IMR-90 (cell line): ENCODE results near the gene MISP3. TPM values are rescaled to one million over a fixed set of nuclear protein-coding genes. Genes with fewer than 3 reads are reported as not detected.

Experiments
- ATAC-seq: fragments of 200-7000 bp; cut with Tn5 transposase; 2 replicates; pipeline ENCODE4 v1.9.1; 2020; ENCODE audit warnings: low read depth, mild to moderate bottlenecking, moderate library complexity
- BruUV-seq: library from RNA; stranded (reverse); fragments of 400-500 nt; replicated peaks from 2 replicates; lab custom pipeline; 2021; lab: Mats Ljungman, UMichigan
- CTCF ChIA-PET: fragments of 300-600 bp; formaldehyde crosslinking; extraction: SDS; loops from one replicate; lab custom pipeline; 2021; ENCODE audit warnings: antibody characterized with exemption; lab: Yijun Ruan, JAX
- POLR2A ChIA-PET: fragments of 300-600 bp; sonication (Branson Sonifier 250); formaldehyde crosslinking; loops from one replicate; lab custom pipeline; 2022; ENCODE audit warnings: antibody characterized with exemption; ENCODE audit not compliant: unreplicated experiment; lab: Charles Lee
- DNase-seq: peaks from one replicate; pipeline ENCODE4 v3.0.0; 2013
- H2AFZ ChIP-seq: replicated peaks from 2 replicates; pipeline ENCODE3; 2013; ENCODE audit warnings: low read length, mild to moderate bottlenecking; ENCODE audit not compliant: poor library complexity
- H2AK5ac ChIP-seq: 2 replicates; pipeline ENCODE4 v1.6.1; 2013; ENCODE audit warnings: low read depth, low read length, inconsistent platforms
- H2AK9ac ChIP-seq: replicated peaks from 2 replicates; pipeline ENCODE3; 2013; ENCODE audit warnings: mild to moderate bottlenecking, low read depth, low read length, moderate library complexity; ENCODE audit not compliant: poor library complexity
- H2BK120ac ChIP-seq: 2 replicates; pipeline ENCODE4 v1.6.1; 2013; ENCODE audit warnings: low read depth, low read length, inconsistent platforms
- H2BK15ac ChIP-seq: 3 replicates; pipeline ENCODE4 v1.6.1; 2013; ENCODE audit warnings: low read depth, low read length, inconsistent platforms
- H2BK20ac ChIP-seq: 2 replicates; pipeline ENCODE4 v1.6.1; 2013; ENCODE audit warnings: low read depth, mild to moderate bottlenecking, inconsistent platforms, low read length, moderate library complexity
- H2BK5ac ChIP-seq: 2 replicates; pipeline ENCODE4 v1.6.1; 2013; ENCODE audit warnings: mild to moderate bottlenecking, low read depth, low read length, inconsistent platforms; ENCODE audit not compliant: poor library complexity, severe bottlenecking
- H3K14ac ChIP-seq: replicated peaks from 2 replicates; pipeline ENCODE4 v1.6.1; 2013; ENCODE audit warnings: low read depth, low read length, inconsistent platforms
- H3K18ac ChIP-seq: 2 replicates; pipeline ENCODE4 v1.6.1; 2013; ENCODE audit warnings: low read depth, low read length, control low read depth
- H3K23ac ChIP-seq: 2 replicates; pipeline ENCODE4 v1.6.1; 2013; ENCODE audit warnings: low read depth, low read length, inconsistent platforms
- H3K27ac ChIP-seq: 2 replicates; pipeline ENCODE4 v1.5.1; 2013; ENCODE audit warnings: mild to moderate bottlenecking, control low read depth, low read length; ENCODE audit not compliant: insufficient read depth
- H3K27me3 ChIP-seq: 2 replicates; pipeline ENCODE4 v1.6.1; 2013; ENCODE audit warnings: low read length; ENCODE audit not compliant: control insufficient read depth, insufficient read depth
- H3K36me3 ChIP-seq: 2 replicates; pipeline ENCODE4 v1.6.1; 2013; ENCODE audit warnings: low read length, mixed read lengths; ENCODE audit not compliant: control insufficient read depth, insufficient read depth
- H3K4ac ChIP-seq: 2 replicates; pipeline ENCODE4 v1.6.1; 2013; ENCODE audit warnings: low read depth, low read length, inconsistent platforms
- H3K4me1 ChIP-seq: 2 replicates; pipeline ENCODE4 v1.6.1; 2013; ENCODE audit warnings: low read length, mixed read lengths; ENCODE audit not compliant: control insufficient read depth, insufficient read depth
- H3K4me2 ChIP-seq: 2 replicates; pipeline ENCODE4 v1.6.1; 2013; ENCODE audit warnings: low read depth, mild to moderate bottlenecking, control low read depth, low read length, moderate library complexity
- H3K4me3 ChIP-seq: 2 replicates; pipeline ENCODE4 v1.5.1; 2013; ENCODE audit warnings: low read depth, mild to moderate bottlenecking, control low read depth, low read length, moderate library complexity; ENCODE audit not compliant: insufficient read depth
- H3K56ac ChIP-seq: 2 replicates; pipeline ENCODE4 v1.6.1; 2013; ENCODE audit warnings: low read length, inconsistent platforms; ENCODE audit not compliant: insufficient read depth; ENCODE audit errors: extremely low read depth
- H3K79me1 ChIP-seq, 2 experiments: 2 replicates each; pipeline ENCODE4 v1.6.1; 2013; ENCODE audit warnings: low read length in 2 of 2, inconsistent platforms in 1 of 2, low read depth in 1 of 2
- H3K9ac ChIP-seq: 2 replicates; pipeline ENCODE4 v1.6.1; 2013; ENCODE audit warnings: low read depth, low read length, control low read depth
- H3K9me1 ChIP-seq: 2 replicates; pipeline ENCODE4 v1.6.1; 2013; ENCODE audit warnings: low read length, inconsistent platforms; ENCODE audit not compliant: insufficient read depth
- H3K9me3 ChIP-seq: 2 replicates; pipeline ENCODE4 v1.6.1; 2013; ENCODE audit warnings: low read length; ENCODE audit not compliant: control insufficient read depth, insufficient read depth
- H4K20me1 ChIP-seq: 2 replicates; pipeline ENCODE4 v1.6.1; 2013; ENCODE audit warnings: low read length, inconsistent platforms; ENCODE audit not compliant: insufficient read depth
- H4K5ac ChIP-seq: 2 replicates; pipeline ENCODE4 v1.6.1; 2013; ENCODE audit warnings: mild to moderate bottlenecking, low read depth, low read length, control low read depth
- H4K8ac ChIP-seq, 2 experiments: 2 replicates each; pipeline ENCODE4 v1.6.1; 2013; ENCODE audit warnings: low read depth in 2 of 2, low read length in 2 of 2, control low read depth in 1 of 2, inconsistent platforms in 1 of 2
- H4K91ac ChIP-seq: 2 replicates; pipeline ENCODE4 v1.6.1; 2013; ENCODE audit warnings: low read depth, low read length, inconsistent platforms; ENCODE audit not compliant: insufficient read depth
- MAZ ChIP-seq: IDR thresholded peaks from 2 replicates; pipeline ENCODE4 v1.6.1; 2012; ENCODE audit warnings: low read depth, mild to moderate bottlenecking, low read length, improper control_type of control experiment, moderate library complexity, borderline replicate concordance
- RFX5 ChIP-seq: IDR thresholded peaks from 2 replicates; pipeline ENCODE4 v1.8.0; 2012; ENCODE audit warnings: low read depth, mild to moderate bottlenecking, low read length, moderate library complexity
- WGBS, 2 experiments: methylation state at CpG; one replicate each; pipeline versions ENCODE4 v1.1.5 to v1.1.7; 2013; ENCODE audit warnings: missing lambda C conversion rate in 2 of 2; ENCODE audit not compliant: insufficient read length in 1 of 2; ENCODE audit errors: extremely low coverage in 2 of 2; 5-methylcytosine and 5-hydroxymethylcytosine counted together
- dilution Hi-C: fragments of 300-500 bp; cut with HindIII; formaldehyde crosslinking; loops from one replicate; pipeline ENCODE4 v1.14.3; 2018; ENCODE audit warnings: low sequenced_read_pairs; ENCODE audit not compliant: unreplicated experiment
- in situ Hi-C: fragments of 300-500 bp; cut with MboI; formaldehyde crosslinking; loops from 3 replicates; pipeline ENCODE4 v1.14.3; 2019; ENCODE audit warnings: low sequenced_read_pairs, inconsistent platforms, mixed read lengths
- intact Hi-C: fragments of 100-400 bp; cut with micrococcal nuclease; formaldehyde crosslinking; loops from 2 replicates; pipeline ENCODE4 v1.10.0; 2022
- polyA plus RNA-seq, 3 experiments: library from polyadenylated mRNA; depleted of rRNA; stranded (reverse); fragments of >200 nt; gene quantifications; 2 replicates each; pipeline ENCODE4 v1.2.3, GENCODE V29; 2012; ENCODE audit warnings: low replicate concordance in 1 of 3
- total RNA-seq: library from RNA; depleted of rRNA; stranded (reverse); fragments of >200 nt; gene quantifications from 2 replicates; pipeline ENCODE4 v1.2.3, GENCODE V29; 2012
- TF ChIP-seq, protein P1 (sequence below): conservative IDR thresholded peaks from 2 replicates; pipeline ENCODE4 v1.5.1; 2012; ENCODE audit warnings: mild to moderate bottlenecking, low read depth, low read length, improper control_type of control experiment

The MISP3 gene
- total and polyA plus RNA-seq, 2 of the 4 experiments (the other 2 are of a cell fraction) = under 0.01 to 0.68 TPM

DNA sequence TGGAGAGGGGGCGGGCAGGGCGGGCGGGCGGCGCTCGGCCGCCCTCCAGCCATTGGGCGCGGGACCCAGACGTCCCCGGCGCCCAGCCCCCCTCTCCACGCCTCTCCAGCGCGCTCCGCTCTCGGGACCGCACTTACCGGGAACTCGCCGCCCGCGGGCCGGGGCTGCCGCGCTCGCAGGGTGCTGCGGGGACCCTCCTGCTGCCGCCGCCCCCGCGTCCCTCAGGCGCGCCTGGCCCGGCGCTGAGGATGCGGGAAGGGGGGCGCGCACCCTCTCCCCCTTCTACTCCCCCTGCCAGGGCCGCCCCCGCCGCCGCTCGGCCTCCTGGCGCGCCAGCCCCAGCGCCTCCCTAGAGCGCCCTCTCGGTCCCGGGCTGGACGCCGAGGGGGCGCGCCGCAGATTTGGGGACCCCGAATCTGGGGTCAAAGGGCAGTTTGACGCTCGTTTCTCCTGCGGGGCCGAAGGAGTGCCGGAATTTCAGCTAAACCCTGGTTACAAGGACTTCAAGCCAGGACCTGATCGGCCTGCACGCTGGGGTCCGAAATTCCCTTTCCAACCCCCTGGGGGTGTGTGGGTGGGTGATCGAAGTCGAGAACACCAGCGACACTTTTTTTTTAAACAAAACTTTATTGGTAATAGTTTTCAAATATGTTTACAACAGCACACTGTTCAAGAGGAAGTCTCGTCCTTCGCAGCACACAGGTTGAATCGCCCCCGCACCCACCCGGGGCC is 18.7 kb downstream of the MISP3 start:
- Histone ChIP-seq H2AFZ (peak overlapping the region; percentile 93), H3K56ac (peak overlapping the region; percentile 40; the same call in 1 of the 2 replicates), H3K9me1 (no peaks in the 10 kb centered on the region), H2BK5ac (peak overlapping the region; percentile 25), H3K18ac (peak overlapping the region; percentile 56; the same call in 1 of the 2 replicates), H4K20me1 (peaks cover 7% of the 10 kb centered on the region), H3K27ac (peak overlapping the region; percentile 47), H2BK120ac (no peak overlapping the region), H3K4me2 (peak overlapping the region; percentile 97), H3K27me3 (no peaks in the 10 kb centered on the region), H3K4ac (peak overlapping the region; percentile 53), H4K91ac (peak overlapping the region; percentile 20; the same call in 1 of the 2 replicates), H4K5ac (peak overlapping the region; percentile 46; the same call in 1 of the 2 replicates), H2BK15ac (no peak overlapping the region), H3K4me3 (peak overlapping the region; percentile 80), H3K36me3 (peaks cover 12% of the 10 kb centered on the region), H2AK5ac (no peak overlapping the region; the same call in 1 of the 2 replicates), H3K14ac (no peak overlapping the region), H3K9me3 (peaks cover 8% of the 10 kb centered on the region), H2AK9ac (peak overlapping the region; percentile 87), H2BK20ac (no peak overlapping the region), H3K23ac (peak overlapping the region; percentile 55), H3K9ac (peak overlapping the region; percentile 78), H3K79me1 (peaks cover 0 to 6% of the 10 kb centered on the region in 2 experiments; a peak in 2 of 4 replicates), H4K8ac (peak overlapping the region in 1 of 2 experiments; percentile 62; a peak in 3 of 4 replicates), H3K4me1 (no peaks in the 10 kb centered on the region)
- peak; percentile 64 for DNase-seq
- intact Hi-C loops (loop anchor here (2.0 kb wide), 1 partner anchor 46 kb away; the partner anchor contains the start of gene ASF1B), dilution Hi-C loops (no loop called here), in situ Hi-C loops (loop anchor here (25.0 kb wide), 1 partner anchor 329 kb away; the partner anchor contains the start of genes C19orf53 and MRI1)
- TF ChIP-seq MAZ = peak; percentile 28; the same call in 1 of the 2 replicates
- no peak for TF ChIP-seq RFX5
- TF ChIP-seq, protein P1, sequence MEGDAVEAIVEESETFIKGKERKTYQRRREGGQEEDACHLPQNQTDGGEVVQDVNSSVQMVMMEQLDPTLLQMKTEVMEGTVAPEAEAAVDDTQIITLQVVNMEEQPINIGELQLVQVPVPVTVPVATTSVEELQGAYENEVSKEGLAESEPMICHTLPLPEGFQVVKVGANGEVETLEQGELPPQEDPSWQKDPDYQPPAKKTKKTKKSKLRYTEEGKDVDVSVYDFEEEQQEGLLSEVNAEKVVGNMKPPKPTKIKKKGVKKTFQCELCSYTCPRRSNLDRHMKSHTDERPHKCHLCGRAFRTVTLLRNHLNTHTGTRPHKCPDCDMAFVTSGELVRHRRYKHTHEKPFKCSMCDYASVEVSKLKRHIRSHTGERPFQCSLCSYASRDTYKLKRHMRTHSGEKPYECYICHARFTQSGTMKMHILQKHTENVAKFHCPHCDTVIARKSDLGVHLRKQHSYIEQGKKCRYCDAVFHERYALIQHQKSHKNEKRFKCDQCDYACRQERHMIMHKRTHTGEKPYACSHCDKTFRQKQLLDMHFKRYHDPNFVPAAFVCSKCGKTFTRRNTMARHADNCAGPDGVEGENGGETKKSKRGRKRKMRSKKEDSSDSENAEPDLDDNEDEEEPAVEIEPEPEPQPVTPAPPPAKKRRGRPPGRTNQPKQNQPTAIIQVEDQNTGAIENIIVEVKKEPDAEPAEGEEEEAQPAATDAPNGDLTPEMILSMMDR = peak; percentile 16; the same call in 1 of the 2 replicates
- CTCF ChIA-PET = no interaction called here
- BruUV-seq = no TSS peak
- 0% methylated on average over 3 of the region's 72 CpGs; no CpG with 5 or more reads in 1 of the 2 experiments for WGBS, 2 experiments
- peak; percentile 84 for ATAC-seq
- POLR2A ChIA-PET = no interaction called here
